D721Med (cell line): Measurements from ENCODE around the gene MRPS17.
"Not testable (repeated sequence)": the region's sequence is repeated elsewhere in the genome, so short reads cannot be mapped to it uniquely, and the experiment has no call there.

ENCODE experiments used
- DNase-seq: peaks from one replicate; pipeline ENCODE4 v3.0.0; 2011; ENCODE audit warnings: low spot score; ENCODE audit not compliant: insufficient read length
- FAIRE-seq: peaks from 2 replicates; lab custom pipeline; 2011; peaks lifted over from hg19 to GRCh38; lab: Jason Lieb, UNC
- TF ChIP-seq, protein P1 (sequence below): IDR thresholded peaks from 2 replicates; pipeline ENCODE4 v1.5.1; 2012; ENCODE audit warnings: mild to moderate bottlenecking, control low read depth; ENCODE audit not compliant: insufficient read depth; ENCODE audit errors: missing control alignments

The MRPS17 gene

DNA sequence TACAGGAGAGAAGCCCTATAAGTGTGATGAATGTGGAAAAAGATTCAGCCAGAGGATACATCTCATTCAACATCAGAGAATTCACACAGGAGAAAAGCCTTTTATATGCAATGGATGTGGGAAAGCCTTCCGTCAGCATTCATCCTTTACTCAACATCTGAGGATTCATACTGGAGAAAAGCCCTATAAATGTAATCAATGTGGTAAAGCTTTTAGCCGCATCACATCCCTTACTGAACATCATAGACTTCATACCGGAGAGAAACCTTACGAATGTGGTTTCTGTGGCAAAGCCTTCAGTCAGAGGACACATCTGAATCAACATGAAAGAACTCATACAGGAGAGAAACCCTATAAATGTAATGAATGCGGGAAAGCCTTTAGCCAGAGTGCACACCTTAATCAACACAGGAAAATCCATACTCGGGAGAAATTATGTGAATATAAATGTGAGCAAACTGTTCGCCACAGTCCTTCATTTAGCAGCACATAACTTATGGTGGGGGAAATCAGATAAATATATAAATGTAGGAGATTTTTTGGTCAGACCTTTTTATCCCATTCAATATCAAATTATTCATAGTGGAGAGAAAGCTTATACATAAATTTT, 12.1 kb upstream of the MRPS17 start:
- FAIRE-seq (no peak), DNase-seq (no peak)
- TF ChIP-seq, protein P1, sequence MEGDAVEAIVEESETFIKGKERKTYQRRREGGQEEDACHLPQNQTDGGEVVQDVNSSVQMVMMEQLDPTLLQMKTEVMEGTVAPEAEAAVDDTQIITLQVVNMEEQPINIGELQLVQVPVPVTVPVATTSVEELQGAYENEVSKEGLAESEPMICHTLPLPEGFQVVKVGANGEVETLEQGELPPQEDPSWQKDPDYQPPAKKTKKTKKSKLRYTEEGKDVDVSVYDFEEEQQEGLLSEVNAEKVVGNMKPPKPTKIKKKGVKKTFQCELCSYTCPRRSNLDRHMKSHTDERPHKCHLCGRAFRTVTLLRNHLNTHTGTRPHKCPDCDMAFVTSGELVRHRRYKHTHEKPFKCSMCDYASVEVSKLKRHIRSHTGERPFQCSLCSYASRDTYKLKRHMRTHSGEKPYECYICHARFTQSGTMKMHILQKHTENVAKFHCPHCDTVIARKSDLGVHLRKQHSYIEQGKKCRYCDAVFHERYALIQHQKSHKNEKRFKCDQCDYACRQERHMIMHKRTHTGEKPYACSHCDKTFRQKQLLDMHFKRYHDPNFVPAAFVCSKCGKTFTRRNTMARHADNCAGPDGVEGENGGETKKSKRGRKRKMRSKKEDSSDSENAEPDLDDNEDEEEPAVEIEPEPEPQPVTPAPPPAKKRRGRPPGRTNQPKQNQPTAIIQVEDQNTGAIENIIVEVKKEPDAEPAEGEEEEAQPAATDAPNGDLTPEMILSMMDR = no peak

DNA sequence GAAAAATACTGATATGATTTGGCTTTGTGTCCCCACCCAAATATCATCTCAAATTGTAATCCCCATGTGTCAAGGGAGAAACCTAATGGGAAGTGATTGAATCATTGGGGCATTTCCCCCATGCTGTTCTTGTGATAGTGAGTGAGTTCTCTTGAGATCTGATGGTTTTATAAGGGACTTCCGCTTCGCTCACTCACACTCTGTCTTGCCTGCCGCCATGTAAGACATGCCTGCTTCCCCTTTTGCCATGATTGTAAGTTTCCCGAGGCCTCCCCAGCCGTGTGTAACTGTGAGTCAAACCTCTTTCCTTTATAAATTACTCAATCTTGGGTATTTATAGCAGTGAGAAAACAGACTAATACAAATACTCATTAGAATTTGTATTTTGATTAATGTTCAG, 5.1 kb upstream of the MRPS17 start:
- TF ChIP-seq, protein P1 = no peak
- FAIRE-seq (no peak), DNase-seq (no peak)

DNA sequence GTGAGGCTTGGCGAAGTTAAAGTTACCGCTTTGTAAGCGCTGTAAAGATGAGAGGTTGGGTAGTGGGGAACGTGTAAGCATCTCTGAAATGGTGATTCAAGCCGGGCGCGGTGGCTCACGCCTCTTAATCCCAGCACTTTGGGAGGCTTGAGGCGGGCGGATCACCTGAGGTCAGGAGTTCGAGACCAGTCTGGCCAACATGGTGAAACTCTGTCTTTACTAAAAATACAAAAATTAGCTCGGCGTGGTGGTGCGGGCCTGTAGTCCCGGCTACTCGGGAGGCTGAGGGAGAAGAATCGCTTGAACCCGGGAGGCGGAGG, 635 bp downstream of the MRPS17 start:
- FAIRE-seq, DNase-seq: not testable (repeated sequence)

DNA sequence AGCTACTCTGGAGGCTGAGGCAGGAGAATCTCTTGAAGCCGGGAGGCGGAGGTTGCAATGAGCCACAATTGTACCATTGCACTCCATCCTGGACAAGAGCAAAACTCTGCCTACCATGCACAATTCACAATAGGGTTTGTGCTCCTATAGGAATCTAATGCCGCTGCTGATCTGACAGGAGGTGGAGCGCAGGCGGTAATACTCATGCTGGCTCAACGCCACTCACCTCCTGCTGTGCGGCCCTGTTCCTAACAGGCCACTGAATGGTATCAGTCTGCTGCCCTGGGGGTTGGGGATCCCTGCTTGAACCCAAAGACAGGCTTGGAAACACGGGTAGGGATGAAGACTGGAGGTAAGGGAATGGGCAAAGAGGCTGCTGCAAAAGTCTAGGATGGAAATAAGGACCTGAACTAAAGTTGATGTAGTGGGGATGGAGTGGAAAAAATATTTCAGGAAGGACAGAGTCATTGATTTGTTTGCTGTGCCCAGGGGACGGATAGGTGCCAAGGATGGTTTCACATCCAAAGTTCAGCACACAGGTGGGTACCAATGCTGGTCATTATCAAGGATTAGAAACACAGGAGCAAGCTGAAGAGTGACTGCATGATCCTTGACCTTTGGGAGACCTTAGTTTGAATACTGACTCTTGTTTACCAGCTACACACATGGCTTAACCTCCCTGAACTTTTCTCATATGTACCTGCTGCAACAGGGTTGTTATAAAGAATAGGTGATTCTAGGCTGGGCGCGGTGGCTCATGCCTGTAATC, 2.2 kb downstream of the MRPS17 start:
- no peak for FAIRE-seq
- no peak for DNase-seq

DNA sequence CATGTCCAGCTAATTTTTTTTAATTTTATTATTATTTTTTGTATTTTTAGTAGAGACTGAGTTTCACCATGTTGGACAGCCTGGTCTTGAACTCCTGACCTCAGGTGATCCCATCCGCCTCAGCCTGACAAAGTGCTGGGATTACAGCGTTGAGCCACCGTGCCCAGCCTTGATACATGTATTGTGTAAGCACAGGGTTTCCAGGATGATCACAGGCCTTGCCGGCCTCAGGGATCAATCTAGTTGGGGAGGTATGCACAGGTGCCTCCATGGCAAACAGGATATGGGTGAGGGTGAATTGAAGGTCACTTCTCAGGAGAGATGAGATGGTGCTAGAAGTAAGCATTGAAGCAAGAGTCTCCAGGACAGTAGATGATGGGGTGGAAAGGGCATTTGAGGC, 5.5 kb downstream of the MRPS17 start:
- TF ChIP-seq, protein P1 = no peak
- no peak for DNase-seq
- no peak for FAIRE-seq

More for the DNA sequence above, 2.2 kb downstream of the MRPS17 start:
- TF ChIP-seq, protein P1 = no peak

DNA sequence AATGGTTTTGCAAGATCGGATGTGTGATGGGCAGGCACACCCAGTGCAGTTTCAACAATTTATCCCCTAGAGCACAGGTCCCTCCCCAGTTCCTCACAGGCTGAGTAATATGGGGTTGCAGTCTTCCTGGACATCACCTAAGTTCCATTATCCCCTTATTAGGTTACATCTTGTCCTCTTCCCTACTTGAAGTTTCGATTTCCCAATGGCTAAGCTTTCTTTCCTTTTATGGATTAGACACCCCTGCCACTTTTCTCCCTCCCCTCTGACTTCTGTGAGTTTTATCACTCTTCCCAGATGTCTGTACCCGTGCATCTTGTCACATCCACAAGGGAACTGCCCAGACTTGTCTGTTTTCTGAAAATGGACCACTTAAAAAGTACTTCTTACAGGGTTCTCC, 10.3 kb downstream of the MRPS17 start:
- DNase-seq = no peak
- TF ChIP-seq, protein P1 = no peak
- no peak for FAIRE-seq

DNA sequence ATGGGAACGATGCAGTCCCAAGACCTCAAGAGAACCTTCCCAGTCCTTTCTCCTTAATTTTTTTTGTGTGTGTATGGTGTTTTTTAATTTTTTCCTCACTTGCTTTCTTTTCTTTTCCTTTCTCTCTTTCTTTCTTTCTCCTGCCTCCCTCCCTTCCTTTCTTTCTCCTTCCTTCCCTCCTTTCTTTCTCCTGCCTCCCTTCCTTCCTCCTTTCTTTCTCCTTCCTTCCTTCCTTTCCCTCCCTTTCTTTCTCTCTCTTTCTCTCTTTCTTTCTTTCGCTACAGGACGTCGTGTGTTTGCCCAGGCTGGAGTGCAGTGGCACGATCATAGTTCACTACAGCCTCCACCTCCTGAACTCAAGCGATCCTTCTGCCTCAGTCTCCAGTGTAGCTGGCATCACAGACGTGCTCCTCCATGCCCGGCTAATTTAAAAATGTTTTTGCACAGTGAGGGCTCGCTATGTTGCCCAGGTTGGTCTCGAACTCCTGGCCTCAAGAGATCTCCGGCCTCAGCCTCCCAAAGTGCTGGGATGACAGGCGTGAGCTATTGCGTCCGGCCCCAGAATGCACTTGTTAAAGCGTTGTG, 12.0 kb downstream of the MRPS17 start:
- TF ChIP-seq, protein P1 = no peak
- DNase-seq (no peak), FAIRE-seq (no peak)
